HCT116 (cell line): ENCODE results near the gene APBA2. TPM values are rescaled to one million over a fixed set of nuclear protein-coding genes. Genes with fewer than 3 reads are reported as not detected.

ENCODE experiments used
- ATAC-seq: fragments of 200-7000 bp; cut with Tn5 transposase; 2 replicates; pipeline ENCODE4 v1.9.1; 2020; ENCODE audit warnings: mild to moderate bottlenecking, moderate library complexity
- BruUV-seq: library from RNA; stranded (reverse); fragments of 400-500 nt; replicated peaks from 2 replicates; lab custom pipeline; 2021; lab: Mats Ljungman, UMichigan
- CTCF ChIA-PET: fragments of 300-600 bp; sonication (Branson Sonifier 250); formaldehyde crosslinking; loops from one replicate; lab custom pipeline; 2021; ENCODE audit warnings: antibody characterized with exemption; lab: Charles Lee
- POLR2A ChIA-PET: fragments of 300-600, 350-600 bp; sonication (Branson Sonifier 250); formaldehyde crosslinking; loops from one replicate; lab custom pipeline; 2021; ENCODE audit warnings: antibody characterized with exemption; lab: Charles Lee
- RAD21 ChIA-PET, 2 experiments: fragments of 300-600 bp; sonication (Branson Sonifier 250); formaldehyde crosslinking; loops; one replicate each; lab custom pipeline; 2023; ENCODE audit warnings: low total read pairs in 2 of 2; ENCODE audit not compliant: uncharacterized antibody in 2 of 2, unreplicated experiment in 2 of 2, low non-redundant PET in 1 of 2; lab: Charles Lee
- DNase-seq: peaks from one replicate; pipeline ENCODE4 v3.0.0-alpha.2; 2010; ENCODE audit warnings: low read depth, low spot score
- H2AFZ ChIP-seq: fragments of 200-600 bp; shearing (Covaris generic), sonication (generic); 2 replicates; pipeline ENCODE4 v1.6.1; 2017; ENCODE audit warnings: low read depth, mixed run types, mixed read lengths, antibody characterized with exemption, low read length; ENCODE audit not compliant: poor library complexity, severe bottlenecking
- H3K27ac ChIP-seq: 2 replicates; pipeline ENCODE4 v1.5.1; 2012; ENCODE audit warnings: low read depth, low read length
- H3K27me3 ChIP-seq: fragments of 200-600 bp; sonication (generic); 2 replicates; pipeline ENCODE4 v1.6.1; 2016; ENCODE audit warnings: mixed run types, low read length, mixed read lengths; ENCODE audit not compliant: insufficient read depth
- H3K36me3 ChIP-seq, 2 experiments: fragments of 200-500 bp in 1 of 2; fragments of 200-600 bp in 1 of 2; sonication (Bioruptor generic) in 1 of 2; sonication (generic) in 1 of 2; 2 replicates each; pipeline versions ENCODE4 v1.5.1 to v1.6.1; 2014 to 2016; ENCODE audit warnings: low read length in 2 of 2, inconsistent platforms in 1 of 2, mixed read lengths in 1 of 2, mixed run types in 1 of 2; ENCODE audit not compliant: insufficient read depth in 2 of 2, control insufficient read depth in 1 of 2
- H3K4me1 ChIP-seq, 2 experiments: fragments of 200-600 bp in 1 of 2; sonication (generic) in 1 of 2; 2 replicates each; pipeline versions ENCODE4 v1.5.1 to v1.6.1; 2012 to 2017; ENCODE audit warnings: low read length in 2 of 2, inconsistent platforms in 1 of 2, mild to moderate bottlenecking in 1 of 2, mixed read lengths in 1 of 2, mixed run types in 1 of 2, moderate library complexity in 1 of 2; ENCODE audit not compliant: insufficient read depth in 2 of 2, control insufficient read depth in 1 of 2
- H3K4me2 ChIP-seq: fragments of 200-600 bp; sonication (generic); 2 replicates; pipeline ENCODE4 v1.6.1; 2017; ENCODE audit warnings: mixed run types, low read length, mixed read lengths
- H3K4me3 ChIP-seq, 2 experiments: fragments of 200-600 bp in 1 of 2; sonication (generic) in 1 of 2; replicated peaks in 1 of 2; 2 replicates each; pipeline ENCODE4 v1.5.1; 2011 to 2016; ENCODE audit warnings: low read length in 2 of 2, control low read depth in 1 of 2, low read depth in 1 of 2, mild to moderate bottlenecking in 1 of 2, mixed read lengths in 1 of 2, mixed run types in 1 of 2
- H3K79me2 ChIP-seq: fragments of 200-600 bp; sonication (generic); 2 replicates; pipeline ENCODE4 v1.6.1; 2017; ENCODE audit warnings: mild to moderate bottlenecking, mixed run types, low read length, moderate library complexity, mixed read lengths; ENCODE audit not compliant: insufficient read depth
- H3K9ac ChIP-seq: fragments of 200-600 bp; sonication (generic); 2 replicates; pipeline ENCODE4 v1.6.1; 2016; ENCODE audit warnings: low read length, mixed read lengths
- H3K9me2 ChIP-seq: fragments of 200-600 bp; sonication (generic), shearing (Covaris generic); 2 replicates; pipeline ENCODE4 v1.6.1; 2017; ENCODE audit warnings: mixed run types, mild to moderate bottlenecking, moderate library complexity; ENCODE audit not compliant: insufficient read depth
- H3K9me3 ChIP-seq, 2 experiments: fragments of 200-500 bp in 1 of 2; fragments of 200-600 bp in 1 of 2; sonication (Bioruptor generic) in 1 of 2; sonication (generic) in 1 of 2; 2 replicates each; pipeline ENCODE4 v1.6.1; 2014 to 2017; ENCODE audit warnings: low read length in 2 of 2, mixed read lengths in 2 of 2, inconsistent platforms in 1 of 2, low read depth in 1 of 2, mild to moderate bottlenecking in 1 of 2, mixed run types in 1 of 2, moderate library complexity in 1 of 2; ENCODE audit not compliant: control insufficient read depth in 1 of 2, insufficient read depth in 1 of 2
- H4K20me1 ChIP-seq: fragments of 200-600 bp; sonication (generic), shearing (Covaris generic); 2 replicates; pipeline ENCODE4 v1.6.1; 2017; ENCODE audit warnings: mixed run types, mild to moderate bottlenecking, moderate library complexity; ENCODE audit not compliant: insufficient read depth
- RAD21 ChIP-seq: IDR thresholded peaks from 2 replicates; pipeline ENCODE4 v1.6.1; 2012; ENCODE audit warnings: low read depth, mild to moderate bottlenecking
- intact Hi-C: fragments of 100-400 bp; cut with micrococcal nuclease; formaldehyde crosslinking; loops from 2 replicates; pipeline ENCODE4 v1.10.0; 2022
- total RNA-seq: library from RNA; stranded (reverse); gene quantifications from one replicate; pipeline ENCODE4 v1.2.1, GENCODE V29; 2021; ENCODE audit not compliant: unreplicated experiment
- TF ChIP-seq, protein P1 (sequence below): IDR thresholded peaks from 2 replicates; pipeline ENCODE4 v1.6.1; 2011; ENCODE audit warnings: mild to moderate bottlenecking, low read length, moderate library complexity; ENCODE audit not compliant: insufficient replicate concordance; ENCODE audit errors: extremely low read depth
- TF ChIP-seq, protein P2 (sequence below), 3 experiments: fragments of 200-600 bp in 1 of 3; sonication (generic) in 1 of 3; IDR thresholded peaks in 2 of 3; conservative IDR thresholded peaks in 1 of 3; 2 replicates each; pipeline ENCODE4 v1.5.1; 2012 to 2017; ENCODE audit warnings: low read depth in 2 of 3, low read length in 2 of 3, antibody characterized with exemption in 1 of 3, borderline replicate concordance in 1 of 3, control low read depth in 1 of 3, mild to moderate bottlenecking in 1 of 3, mixed read lengths in 1 of 3, mixed run types in 1 of 3, moderate library complexity in 1 of 3; ENCODE audit not compliant: insufficient read depth in 1 of 3

Gene APBA2
- total RNA-seq, 1 experiment from 2014 or later, result 0.47 TPM

DNA sequence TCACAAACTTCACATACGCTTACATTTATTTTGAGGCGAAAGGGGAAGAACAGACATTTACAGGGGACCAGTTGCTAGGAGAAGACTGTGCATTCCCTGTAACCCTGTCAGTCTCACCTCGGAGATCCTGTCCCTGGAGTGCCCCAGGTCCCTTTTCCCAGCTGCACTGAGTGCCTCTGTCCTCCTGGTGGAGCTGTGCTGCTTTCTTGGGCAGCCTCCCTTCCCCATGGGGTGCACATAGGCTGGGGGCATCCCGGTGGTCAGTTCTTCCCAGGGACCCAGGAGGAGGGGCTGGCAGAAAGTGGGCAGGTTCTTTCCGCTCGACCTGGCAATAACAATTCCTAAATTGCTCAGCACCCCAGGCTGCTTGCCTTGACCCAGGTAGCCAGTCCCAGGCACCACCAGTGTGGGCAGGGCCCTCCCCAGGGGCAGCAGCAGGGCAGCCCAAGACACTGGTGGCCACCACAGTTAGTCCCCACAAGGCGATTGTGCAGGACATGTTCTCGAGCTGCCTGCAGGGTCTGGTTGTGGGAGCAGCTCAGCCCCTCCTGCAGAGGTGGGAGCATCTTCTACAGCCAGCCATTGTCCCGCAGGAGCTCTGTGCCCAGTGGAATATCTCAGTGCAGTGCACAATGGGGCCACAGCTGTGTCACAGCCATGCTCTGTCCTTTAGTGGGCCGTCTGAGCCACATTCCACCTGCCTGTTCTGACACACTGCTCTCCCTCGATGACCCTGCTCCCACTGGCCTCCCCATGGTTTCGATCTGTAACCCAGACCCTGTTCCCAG is 36.3 kb downstream of the APBA2 start:
- H2AFZ ChIP-seq, result no peak overlapping the region
- TF ChIP-seq, protein P1, sequence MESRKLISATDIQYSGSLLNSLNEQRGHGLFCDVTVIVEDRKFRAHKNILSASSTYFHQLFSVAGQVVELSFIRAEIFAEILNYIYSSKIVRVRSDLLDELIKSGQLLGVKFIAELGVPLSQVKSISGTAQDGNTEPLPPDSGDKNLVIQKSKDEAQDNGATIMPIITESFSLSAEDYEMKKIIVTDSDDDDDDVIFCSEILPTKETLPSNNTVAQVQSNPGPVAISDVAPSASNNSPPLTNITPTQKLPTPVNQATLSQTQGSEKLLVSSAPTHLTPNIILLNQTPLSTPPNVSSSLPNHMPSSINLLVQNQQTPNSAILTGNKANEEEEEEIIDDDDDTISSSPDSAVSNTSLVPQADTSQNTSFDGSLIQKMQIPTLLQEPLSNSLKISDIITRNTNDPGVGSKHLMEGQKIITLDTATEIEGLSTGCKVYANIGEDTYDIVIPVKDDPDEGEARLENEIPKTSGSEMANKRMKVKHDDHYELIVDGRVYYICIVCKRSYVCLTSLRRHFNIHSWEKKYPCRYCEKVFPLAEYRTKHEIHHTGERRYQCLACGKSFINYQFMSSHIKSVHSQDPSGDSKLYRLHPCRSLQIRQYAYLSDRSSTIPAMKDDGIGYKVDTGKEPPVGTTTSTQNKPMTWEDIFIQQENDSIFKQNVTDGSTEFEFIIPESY, result no peak
- TF ChIP-seq RAD21, result peak; percentile 37; the same call in 1 of the 2 replicates
- TF ChIP-seq, protein P2, sequence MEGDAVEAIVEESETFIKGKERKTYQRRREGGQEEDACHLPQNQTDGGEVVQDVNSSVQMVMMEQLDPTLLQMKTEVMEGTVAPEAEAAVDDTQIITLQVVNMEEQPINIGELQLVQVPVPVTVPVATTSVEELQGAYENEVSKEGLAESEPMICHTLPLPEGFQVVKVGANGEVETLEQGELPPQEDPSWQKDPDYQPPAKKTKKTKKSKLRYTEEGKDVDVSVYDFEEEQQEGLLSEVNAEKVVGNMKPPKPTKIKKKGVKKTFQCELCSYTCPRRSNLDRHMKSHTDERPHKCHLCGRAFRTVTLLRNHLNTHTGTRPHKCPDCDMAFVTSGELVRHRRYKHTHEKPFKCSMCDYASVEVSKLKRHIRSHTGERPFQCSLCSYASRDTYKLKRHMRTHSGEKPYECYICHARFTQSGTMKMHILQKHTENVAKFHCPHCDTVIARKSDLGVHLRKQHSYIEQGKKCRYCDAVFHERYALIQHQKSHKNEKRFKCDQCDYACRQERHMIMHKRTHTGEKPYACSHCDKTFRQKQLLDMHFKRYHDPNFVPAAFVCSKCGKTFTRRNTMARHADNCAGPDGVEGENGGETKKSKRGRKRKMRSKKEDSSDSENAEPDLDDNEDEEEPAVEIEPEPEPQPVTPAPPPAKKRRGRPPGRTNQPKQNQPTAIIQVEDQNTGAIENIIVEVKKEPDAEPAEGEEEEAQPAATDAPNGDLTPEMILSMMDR (IDR thresholded peaks at IDR 0.05 in 2 of 3, conservative IDR thresholded peaks at IDR 0.05 in 1 of 3; ENCODE audit: borderline replicate concordance in 1 of 3, insufficient read depth in 1 of 3, low read depth in 2 of 3, low read length in 2 of 3), result peak in 2 of 3 experiments; percentile 55 to 57; a peak in 4 of 6 replicates
- peak; percentile 37; the same call in 1 of the 2 replicates for ATAC-seq
- no peaks in the 10 kb centered on the region for H3K9me2 ChIP-seq
- H3K4me1 ChIP-seq, result peaks cover 6 to 13% of the 10 kb centered on the region in 2 experiments; a peak in 3 of 4 replicates
- no peaks in the 10 kb centered on the region for H3K79me2 ChIP-seq
- CTCF ChIA-PET, result interaction anchor here (1.1 to 1.8 kb wide), 4 partner anchors 10 to 181 kb away, joined by 3 to 7 read pairs (median 4); no protein-coding TSS in a partner anchor
- H3K4me2 ChIP-seq, result no peak overlapping the region
- H3K9me3 ChIP-seq, result no peaks in the 10 kb centered on the region
- H4K20me1 ChIP-seq, result no peaks in the 10 kb centered on the region
- DNase-seq, result no peak
- no peaks in the 10 kb centered on the region for H3K36me3 ChIP-seq
- BruUV-seq, result no TSS peak
- H3K27me3 ChIP-seq, result peaks cover 18% of the 10 kb centered on the region
- H3K27ac ChIP-seq, result no peak overlapping the region
- intact Hi-C loops, result no loop called here
- RAD21 ChIA-PET, result no interaction called here
- H3K4me3 ChIP-seq, result no peak overlapping the region
- no peak overlapping the region for H3K9ac ChIP-seq
- POLR2A ChIA-PET, result no interaction called here
